ENCODE data around the gene IFRD2.

The IFRD2 gene

GRCh38 chr3:50268703-50269451, 23.4 kb downstream of the IFRD2 start, which contains the start of gene SEMA3B:
Gene SEMA3B, plus strand, starts transcription at chr3:50269147. Its CDS starts 94 bp downstream, at chr3:50269241.
- H3K4me3 ChIP-seq (ENCODE audit: control insufficient read depth, low read depth, low read length): no peak within 1 kb of the TSS
- no peak for DNase-seq (ENCODE audit: low read depth)
- TF ChIP-seq, protein P1, sequence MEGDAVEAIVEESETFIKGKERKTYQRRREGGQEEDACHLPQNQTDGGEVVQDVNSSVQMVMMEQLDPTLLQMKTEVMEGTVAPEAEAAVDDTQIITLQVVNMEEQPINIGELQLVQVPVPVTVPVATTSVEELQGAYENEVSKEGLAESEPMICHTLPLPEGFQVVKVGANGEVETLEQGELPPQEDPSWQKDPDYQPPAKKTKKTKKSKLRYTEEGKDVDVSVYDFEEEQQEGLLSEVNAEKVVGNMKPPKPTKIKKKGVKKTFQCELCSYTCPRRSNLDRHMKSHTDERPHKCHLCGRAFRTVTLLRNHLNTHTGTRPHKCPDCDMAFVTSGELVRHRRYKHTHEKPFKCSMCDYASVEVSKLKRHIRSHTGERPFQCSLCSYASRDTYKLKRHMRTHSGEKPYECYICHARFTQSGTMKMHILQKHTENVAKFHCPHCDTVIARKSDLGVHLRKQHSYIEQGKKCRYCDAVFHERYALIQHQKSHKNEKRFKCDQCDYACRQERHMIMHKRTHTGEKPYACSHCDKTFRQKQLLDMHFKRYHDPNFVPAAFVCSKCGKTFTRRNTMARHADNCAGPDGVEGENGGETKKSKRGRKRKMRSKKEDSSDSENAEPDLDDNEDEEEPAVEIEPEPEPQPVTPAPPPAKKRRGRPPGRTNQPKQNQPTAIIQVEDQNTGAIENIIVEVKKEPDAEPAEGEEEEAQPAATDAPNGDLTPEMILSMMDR (conservative IDR thresholded peaks at IDR 0.05; ENCODE audit: control insufficient read depth, insufficient read depth, low read depth, low read length): no peak

- peak; percentile 33 for DNase-seq (ENCODE audit: low read depth)
- TF ChIP-seq, protein P1 (conservative IDR thresholded peaks at IDR 0.05; ENCODE audit: control insufficient read depth, insufficient read depth, low read depth, low read length): no peak
- no peak overlapping the region for H3K4me3 ChIP-seq (ENCODE audit: control insufficient read depth, low read depth, low read length)
Measured at GRCh38 chr3:50268276-50268675, 24.0 kb downstream of the IFRD2 start.

GRCh38 chr3:50267280-50267913, 24.8 kb downstream of the IFRD2 start:
- TF ChIP-seq, protein P1 (conservative IDR thresholded peaks at IDR 0.05; ENCODE audit: control insufficient read depth, insufficient read depth, low read depth, low read length): no peak
- DNase-seq (ENCODE audit: low read depth): no peak
- peak overlapping the region; percentile 37 for H3K4me3 ChIP-seq (ENCODE audit: control insufficient read depth, low read depth, low read length)

DNA sequence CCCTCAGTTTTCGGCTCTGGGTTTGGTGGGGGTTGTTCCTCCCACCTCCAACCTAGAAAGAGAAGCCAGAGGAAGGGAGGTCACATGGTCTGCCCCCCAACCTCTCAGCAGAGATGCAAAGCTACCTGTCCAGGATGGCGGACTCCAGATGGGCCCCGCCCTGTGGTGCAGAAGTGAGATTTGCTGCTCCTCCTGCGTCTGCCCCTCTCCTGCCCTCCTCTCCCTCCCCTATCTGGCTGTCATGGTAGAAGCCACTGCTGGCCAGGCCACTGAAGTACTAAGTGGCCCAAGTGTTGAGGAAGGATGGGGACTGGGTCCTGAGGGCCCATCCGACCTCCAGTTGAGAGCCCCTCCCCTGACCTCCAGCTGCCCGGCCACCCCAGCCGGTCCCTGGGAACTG, 25.4 kb downstream of the IFRD2 start:
- peak overlapping the region; percentile 37 for H3K4me3 ChIP-seq (ENCODE audit: control insufficient read depth, low read depth, low read length)
- TF ChIP-seq, protein P1 (conservative IDR thresholded peaks at IDR 0.05; ENCODE audit: control insufficient read depth, insufficient read depth, low read depth, low read length): no peak
- DNase-seq (ENCODE audit: low read depth): no peak

GRCh38 chr3:50266017-50266416, 26.2 kb downstream of the IFRD2 start:
- no peak overlapping the region for H3K4me3 ChIP-seq (ENCODE audit: control insufficient read depth, low read depth, low read length)
- no peak for DNase-seq (ENCODE audit: low read depth)
- TF ChIP-seq, protein P1 (conservative IDR thresholded peaks at IDR 0.05; ENCODE audit: control insufficient read depth, insufficient read depth, low read depth, low read length): no peak

GRCh38 chr3:50265571-50265970, 26.7 kb downstream of the IFRD2 start:
- DNase-seq (ENCODE audit: low read depth): no peak
- TF ChIP-seq, protein P1 (conservative IDR thresholded peaks at IDR 0.05; ENCODE audit: control insufficient read depth, insufficient read depth, low read depth, low read length): no peak
- no peak overlapping the region for H3K4me3 ChIP-seq (ENCODE audit: control insufficient read depth, low read depth, low read length)

Data from fibroblast of mammary gland (primary cell).